ENCODE data around the gene FAM163B. TPM values are rescaled to one million over a fixed set of nuclear protein-coding genes. Genes with fewer than 3 reads are reported as not detected.

The FAM163B gene
- polyA plus RNA-seq, 1 experiment: not detected

- ChIA-PET POLR2A (interaction anchor here (0.5 kb wide), 1 partner anchor 1920 kb away, joined by 5 read pairs; no protein-coding TSS in a partner anchor), CTCF (no interaction called here)
- Histone ChIP-seq H3K27me3 (ENCODE audit: control insufficient read depth, insufficient read depth, low read length) (peaks cover 14% of the 10 kb centered on the region), H3K4me3 (ENCODE audit: low read depth, low read length) (no peak overlapping the region), H3K36me3 (ENCODE audit: control insufficient read depth, insufficient read depth, low read length) (no peaks in the 10 kb centered on the region)
- TF ChIP-seq CTCF (IDR thresholded peaks at IDR 0.05; ENCODE audit: insufficient read depth, low read depth, low read length): no peak
- DNase-seq (ENCODE audit: low read depth): no peak
These were observed 29.5 kb upstream of the FAM163B start for GRCh38 chr9:133638711-133639110.

- CTCF ChIA-PET: no interaction called here
These were observed 28.9 kb upstream of the FAM163B start for GRCh38 chr9:133638076-133638475.

GRCh38 chr9:133637451-133638055 is 28.4 kb upstream of the FAM163B start:
- no peak for TF ChIP-seq CTCF (IDR thresholded peaks at IDR 0.05; ENCODE audit: insufficient read depth, low read depth, low read length)
- POLR2A ChIA-PET: no interaction called here
- Histone ChIP-seq H3K4me3 (ENCODE audit: low read depth, low read length) (no peak overlapping the region), H3K36me3 (ENCODE audit: control insufficient read depth, insufficient read depth, low read length) (no peaks in the 10 kb centered on the region), H3K27me3 (ENCODE audit: control insufficient read depth, insufficient read depth, low read length) (peaks cover 20% of the 10 kb centered on the region)
- CTCF ChIA-PET: no interaction called here
- DNase-seq (ENCODE audit: low read depth): no peak

More at GRCh38 chr9:133638076-133638475, 28.9 kb upstream of the FAM163B start:
- no peaks in the 10 kb centered on the region for H3K36me3 ChIP-seq (ENCODE audit: control insufficient read depth, insufficient read depth, low read length)
- POLR2A ChIA-PET: no interaction called here
- H3K27me3 ChIP-seq (ENCODE audit: control insufficient read depth, insufficient read depth, low read length): peaks cover 16% of the 10 kb centered on the region
- no peak overlapping the region for H3K4me3 ChIP-seq (ENCODE audit: low read depth, low read length)
- DNase-seq (ENCODE audit: low read depth): no peak
- no peak for TF ChIP-seq CTCF (IDR thresholded peaks at IDR 0.05; ENCODE audit: insufficient read depth, low read depth, low read length)

GRCh38 chr9:133636902-133637301 is 27.7 kb upstream of the FAM163B start:
- Histone ChIP-seq H3K4me3 (ENCODE audit: low read depth, low read length) (no peak overlapping the region), H3K36me3 (ENCODE audit: control insufficient read depth, insufficient read depth, low read length) (no peaks in the 10 kb centered on the region), H3K27me3 (ENCODE audit: control insufficient read depth, insufficient read depth, low read length) (peaks cover 20% of the 10 kb centered on the region)
- DNase-seq (ENCODE audit: low read depth): no peak
- CTCF ChIA-PET: no interaction called here
- no peak for TF ChIP-seq CTCF (IDR thresholded peaks at IDR 0.05; ENCODE audit: insufficient read depth, low read depth, low read length)
- POLR2A ChIA-PET: no interaction called here

- Histone ChIP-seq H3K36me3 (ENCODE audit: control insufficient read depth, insufficient read depth, low read length) (no peaks in the 10 kb centered on the region), H3K27me3 (ENCODE audit: control insufficient read depth, insufficient read depth, low read length) (peaks cover 20% of the 10 kb centered on the region), H3K4me3 (ENCODE audit: low read depth, low read length) (no peak within 1 kb of the TSS)
- DNase-seq (ENCODE audit: low read depth): no peak
- TF ChIP-seq CTCF (IDR thresholded peaks at IDR 0.05; ENCODE audit: insufficient read depth, low read depth, low read length): no peak
- ChIA-PET POLR2A (no interaction called here), CTCF (no interaction called here)
These were observed 26.6 kb upstream of the FAM163B start, which contains the start of gene DBH for GRCh38 chr9:133635533-133636531. Gene DBH, plus strand, starts transcription at chr9:133636363. Its CDS starts 9 bp downstream, at chr9:133636372.
